ENCODE results near the gene HNRNPF. TPM values are rescaled to one million over a fixed set of nuclear protein-coding genes. Genes with fewer than 3 reads are reported as not detected.
A peak's percentile ranks its signal among the peaks of the same experiment; 100 is the strongest.

The HNRNPF gene
- polyA plus RNA-seq, 1 experiment, result 172 TPM

DNA sequence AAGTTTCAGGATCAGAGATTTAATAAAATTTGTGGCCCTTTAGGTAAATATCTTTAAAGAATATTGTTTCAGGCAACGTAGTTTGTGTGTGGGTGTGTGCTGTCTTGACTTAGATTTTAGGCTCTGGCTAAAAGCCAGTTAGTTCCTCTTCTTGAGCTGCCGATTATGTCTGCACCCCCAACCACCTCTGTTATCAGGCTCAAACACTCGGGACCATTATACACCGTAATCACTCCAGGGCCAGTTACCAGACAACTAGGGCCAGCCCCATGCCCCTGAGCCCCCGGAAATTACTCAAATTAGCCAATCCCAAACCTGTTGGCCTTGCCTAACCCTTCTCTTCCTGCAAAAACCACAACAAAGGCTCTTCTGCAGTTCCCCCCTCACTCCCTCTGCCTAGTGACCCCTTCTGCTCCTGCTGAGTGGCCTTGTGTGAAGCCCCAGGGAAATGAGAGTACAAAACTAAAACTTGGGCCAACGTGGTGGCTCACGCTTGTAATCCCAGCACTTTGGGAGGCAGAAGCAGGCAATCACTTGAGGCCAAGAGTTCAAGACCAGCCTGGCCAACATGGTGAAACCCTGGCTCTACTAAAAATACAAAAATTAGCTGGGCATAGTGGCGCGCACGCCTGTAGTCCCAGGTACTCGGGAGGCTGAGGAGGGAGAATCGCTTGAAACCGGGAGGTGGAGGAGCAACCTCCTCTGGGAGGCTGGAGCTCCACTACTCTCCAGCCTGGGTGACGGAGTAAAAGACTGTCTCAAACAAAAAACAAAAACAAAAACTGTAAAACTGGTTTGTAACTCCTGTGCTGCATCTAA lies 9.2 kb upstream of the HNRNPF start:
- Histone ChIP-seq H3K36me3 (ENCODE audit: control insufficient read depth, insufficient read depth, low read length) (no peaks in the 10 kb centered on the region), H3K4me3 (ENCODE audit: low read depth, low read length) (no peak overlapping the region), H3K27me3 (ENCODE audit: control insufficient read depth, insufficient read depth, low read length) (no peaks in the 10 kb centered on the region)
- no peak for DNase-seq (ENCODE audit: low read depth)
- TF ChIP-seq, protein P1, sequence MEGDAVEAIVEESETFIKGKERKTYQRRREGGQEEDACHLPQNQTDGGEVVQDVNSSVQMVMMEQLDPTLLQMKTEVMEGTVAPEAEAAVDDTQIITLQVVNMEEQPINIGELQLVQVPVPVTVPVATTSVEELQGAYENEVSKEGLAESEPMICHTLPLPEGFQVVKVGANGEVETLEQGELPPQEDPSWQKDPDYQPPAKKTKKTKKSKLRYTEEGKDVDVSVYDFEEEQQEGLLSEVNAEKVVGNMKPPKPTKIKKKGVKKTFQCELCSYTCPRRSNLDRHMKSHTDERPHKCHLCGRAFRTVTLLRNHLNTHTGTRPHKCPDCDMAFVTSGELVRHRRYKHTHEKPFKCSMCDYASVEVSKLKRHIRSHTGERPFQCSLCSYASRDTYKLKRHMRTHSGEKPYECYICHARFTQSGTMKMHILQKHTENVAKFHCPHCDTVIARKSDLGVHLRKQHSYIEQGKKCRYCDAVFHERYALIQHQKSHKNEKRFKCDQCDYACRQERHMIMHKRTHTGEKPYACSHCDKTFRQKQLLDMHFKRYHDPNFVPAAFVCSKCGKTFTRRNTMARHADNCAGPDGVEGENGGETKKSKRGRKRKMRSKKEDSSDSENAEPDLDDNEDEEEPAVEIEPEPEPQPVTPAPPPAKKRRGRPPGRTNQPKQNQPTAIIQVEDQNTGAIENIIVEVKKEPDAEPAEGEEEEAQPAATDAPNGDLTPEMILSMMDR (IDR thresholded peaks at IDR 0.05; ENCODE audit: insufficient read depth, low read depth, low read length), result no peak
- ChIA-PET POLR2A (no interaction called here), CTCF (interaction anchor here (1.0 kb wide), 1 partner anchor 9 kb away, joined by 3 read pairs; the partner anchor contains the start of gene HNRNPF)

DNA sequence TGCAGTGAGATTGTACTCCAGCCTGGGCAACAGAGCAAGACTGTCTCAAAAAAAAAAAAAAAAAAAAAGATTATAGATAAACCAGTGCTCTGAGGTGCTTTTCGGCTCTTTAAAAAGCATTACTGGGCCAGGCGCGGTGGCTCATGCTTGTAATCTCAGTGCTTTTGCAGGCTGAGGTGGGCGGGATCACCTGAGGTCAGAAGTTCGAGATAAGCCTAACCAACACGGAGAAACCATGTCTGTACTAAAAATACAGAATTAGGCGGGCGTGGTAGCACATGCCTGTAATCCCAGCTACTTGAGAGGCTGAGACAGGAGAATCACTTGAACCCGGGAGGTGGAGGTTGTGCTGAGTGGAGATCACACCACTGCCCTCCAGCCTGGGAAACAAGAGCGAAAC lies 6.6 kb upstream of the HNRNPF start:
- no peaks in the 10 kb centered on the region for H3K36me3 ChIP-seq (ENCODE audit: control insufficient read depth, insufficient read depth, low read length)
- POLR2A ChIA-PET, result no interaction called here
- H3K27me3 ChIP-seq (ENCODE audit: control insufficient read depth, insufficient read depth, low read length), result no peaks in the 10 kb centered on the region
- CTCF ChIA-PET, result no interaction called here
- no peak for DNase-seq (ENCODE audit: low read depth)
- no peak overlapping the region for H3K4me3 ChIP-seq (ENCODE audit: low read depth, low read length)
- TF ChIP-seq, protein P1 (IDR thresholded peaks at IDR 0.05; ENCODE audit: insufficient read depth, low read depth, low read length), result no peak

DNA sequence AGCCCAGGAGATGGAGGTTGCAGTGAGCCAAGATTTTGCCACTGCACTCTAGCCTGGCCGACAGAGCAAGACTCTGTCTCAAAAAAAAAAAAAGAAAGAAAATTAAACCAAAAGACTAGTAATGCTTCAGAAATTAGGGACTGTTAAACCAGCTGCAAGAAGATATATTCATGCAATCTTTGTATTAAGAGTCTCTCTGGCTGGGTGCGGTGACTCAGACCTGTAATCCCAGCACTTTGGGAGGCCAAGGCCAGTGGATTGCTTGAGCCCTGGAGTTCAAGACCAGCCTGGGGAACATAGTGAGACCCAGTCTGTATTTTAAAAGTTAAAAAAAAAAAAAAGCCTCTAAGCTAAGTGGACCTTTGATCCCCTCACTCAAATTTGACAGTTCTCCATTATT lies 2.5 kb upstream of the HNRNPF start:
- DNase-seq (ENCODE audit: low read depth), result no peak
- Histone ChIP-seq H3K27me3 (ENCODE audit: control insufficient read depth, insufficient read depth, low read length) (no peaks in the 10 kb centered on the region), H3K4me3 (ENCODE audit: low read depth, low read length) (no peak overlapping the region), H3K36me3 (ENCODE audit: control insufficient read depth, insufficient read depth, low read length) (no peaks in the 10 kb centered on the region)
- ChIA-PET POLR2A (no interaction called here), CTCF (interaction anchor here (0.6 kb wide), 1 partner anchor 221 kb away, joined by 3 read pairs; no protein-coding TSS in a partner anchor)
- TF ChIP-seq, protein P1 (IDR thresholded peaks at IDR 0.05; ENCODE audit: insufficient read depth, low read depth, low read length), result no peak

GRCh38 chr10:43410345-43410744 lies 1.4 kb upstream of the HNRNPF start:
- DNase-seq (ENCODE audit: low read depth), result no peak
- CTCF ChIA-PET, result no interaction called here
- TF ChIP-seq, protein P1 (IDR thresholded peaks at IDR 0.05; ENCODE audit: insufficient read depth, low read depth, low read length), result no peak
- POLR2A ChIA-PET, result interaction anchor here (1.2 kb wide), 1 partner anchor 11 kb away, joined by 4 read pairs; no protein-coding TSS in a partner anchor
- no peak overlapping the region for H3K4me3 ChIP-seq (ENCODE audit: low read depth, low read length)
- no peaks in the 10 kb centered on the region for H3K27me3 ChIP-seq (ENCODE audit: control insufficient read depth, insufficient read depth, low read length)
- H3K36me3 ChIP-seq (ENCODE audit: control insufficient read depth, insufficient read depth, low read length), result no peaks in the 10 kb centered on the region

DNA sequence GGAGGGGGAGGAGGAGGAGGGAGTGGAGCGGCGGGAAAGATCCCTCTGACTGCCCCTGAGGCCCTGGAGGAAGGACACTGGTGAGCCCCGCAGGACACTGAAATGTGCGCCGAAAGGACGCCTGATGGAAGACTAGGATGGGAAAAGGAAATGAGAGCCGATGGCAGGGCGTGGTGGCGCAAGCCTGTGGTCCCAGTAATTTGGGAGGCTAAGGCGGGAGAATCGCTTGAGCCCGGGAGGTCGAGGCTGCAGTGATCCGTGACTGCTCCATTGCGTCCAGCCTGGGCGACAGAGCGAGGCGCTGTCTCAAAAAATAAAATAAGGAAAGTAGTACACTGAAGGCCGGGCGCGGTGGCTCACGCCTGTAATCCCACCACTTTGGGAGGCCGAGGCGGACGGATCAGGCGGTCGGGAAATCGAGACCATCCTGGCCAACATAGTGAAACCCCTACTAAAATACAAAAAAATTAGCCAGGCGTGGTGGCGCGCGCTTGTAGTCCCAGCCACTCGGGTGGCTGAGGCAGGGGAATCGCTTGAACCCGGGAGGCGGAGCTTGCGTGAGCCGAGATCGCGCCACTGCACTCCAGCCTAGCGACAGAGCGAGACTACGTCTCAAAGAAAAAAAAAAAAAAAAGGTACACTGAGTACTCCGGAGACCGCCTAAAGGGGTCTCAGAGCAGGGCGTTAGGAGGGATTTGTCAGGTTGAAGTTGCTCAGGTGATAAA lies 561 bp upstream of the HNRNPF start:
- peak overlapping the region; percentile 71 for H3K4me3 ChIP-seq (ENCODE audit: low read depth, low read length)
- no peak for DNase-seq (ENCODE audit: low read depth)
- H3K36me3 ChIP-seq (ENCODE audit: control insufficient read depth, insufficient read depth, low read length), result no peaks in the 10 kb centered on the region
- CTCF ChIA-PET, result interaction anchor here (1.2 kb wide), 1 partner anchor 9 kb away, joined by 3 read pairs; no protein-coding TSS in a partner anchor
- H3K27me3 ChIP-seq (ENCODE audit: control insufficient read depth, insufficient read depth, low read length), result no peaks in the 10 kb centered on the region
- TF ChIP-seq, protein P1 (IDR thresholded peaks at IDR 0.05; ENCODE audit: insufficient read depth, low read depth, low read length), result no peak
- POLR2A ChIA-PET, result interaction anchor here (0.6 to 1.2 kb wide), 2 partner anchors 10 to 65 kb away, joined by 4 to 7 read pairs; no protein-coding TSS in a partner anchor
